GM12874 (cell line): ENCODE results near the gene ANGPTL5.

Experiments used
- TF ChIP-seq, protein P1 (sequence below): IDR thresholded peaks from 2 replicates; pipeline ENCODE4 v1.5.1; 2011; ENCODE audit warnings: low read depth, mild to moderate bottlenecking, control low read depth, low read length, moderate library complexity; ENCODE audit not compliant: insufficient read depth

The ANGPTL5 gene

DNA sequence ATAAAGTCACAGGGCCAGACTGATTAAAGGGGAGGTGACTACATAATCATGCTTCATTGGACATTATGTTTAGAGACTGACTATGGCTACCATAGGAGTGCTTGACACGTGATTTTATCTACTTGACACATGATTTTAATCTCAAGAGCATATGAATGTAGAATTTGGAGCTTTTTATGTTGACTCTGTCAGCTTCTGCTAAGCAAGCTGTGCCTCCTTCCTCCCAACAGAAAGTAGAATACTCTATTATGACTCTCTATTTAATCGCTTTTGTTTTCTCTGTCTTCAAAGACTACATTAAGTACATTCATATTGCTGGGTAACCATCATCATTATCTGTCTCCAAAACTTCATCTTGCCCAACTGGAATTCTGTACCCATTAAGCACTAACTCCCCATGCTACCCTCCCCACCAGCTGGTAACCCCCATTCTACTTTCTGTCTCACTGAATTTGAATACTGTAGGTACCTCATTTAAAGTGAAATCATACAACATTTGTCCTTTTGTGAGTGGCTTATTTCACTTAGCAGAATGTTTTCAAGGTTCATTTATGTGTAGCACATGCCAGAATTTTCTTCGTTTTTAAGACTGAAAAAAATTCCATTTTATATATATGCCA lies 24.7 kb upstream of the ANGPTL5 start:
- TF ChIP-seq, protein P1, sequence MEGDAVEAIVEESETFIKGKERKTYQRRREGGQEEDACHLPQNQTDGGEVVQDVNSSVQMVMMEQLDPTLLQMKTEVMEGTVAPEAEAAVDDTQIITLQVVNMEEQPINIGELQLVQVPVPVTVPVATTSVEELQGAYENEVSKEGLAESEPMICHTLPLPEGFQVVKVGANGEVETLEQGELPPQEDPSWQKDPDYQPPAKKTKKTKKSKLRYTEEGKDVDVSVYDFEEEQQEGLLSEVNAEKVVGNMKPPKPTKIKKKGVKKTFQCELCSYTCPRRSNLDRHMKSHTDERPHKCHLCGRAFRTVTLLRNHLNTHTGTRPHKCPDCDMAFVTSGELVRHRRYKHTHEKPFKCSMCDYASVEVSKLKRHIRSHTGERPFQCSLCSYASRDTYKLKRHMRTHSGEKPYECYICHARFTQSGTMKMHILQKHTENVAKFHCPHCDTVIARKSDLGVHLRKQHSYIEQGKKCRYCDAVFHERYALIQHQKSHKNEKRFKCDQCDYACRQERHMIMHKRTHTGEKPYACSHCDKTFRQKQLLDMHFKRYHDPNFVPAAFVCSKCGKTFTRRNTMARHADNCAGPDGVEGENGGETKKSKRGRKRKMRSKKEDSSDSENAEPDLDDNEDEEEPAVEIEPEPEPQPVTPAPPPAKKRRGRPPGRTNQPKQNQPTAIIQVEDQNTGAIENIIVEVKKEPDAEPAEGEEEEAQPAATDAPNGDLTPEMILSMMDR, result no peak

DNA sequence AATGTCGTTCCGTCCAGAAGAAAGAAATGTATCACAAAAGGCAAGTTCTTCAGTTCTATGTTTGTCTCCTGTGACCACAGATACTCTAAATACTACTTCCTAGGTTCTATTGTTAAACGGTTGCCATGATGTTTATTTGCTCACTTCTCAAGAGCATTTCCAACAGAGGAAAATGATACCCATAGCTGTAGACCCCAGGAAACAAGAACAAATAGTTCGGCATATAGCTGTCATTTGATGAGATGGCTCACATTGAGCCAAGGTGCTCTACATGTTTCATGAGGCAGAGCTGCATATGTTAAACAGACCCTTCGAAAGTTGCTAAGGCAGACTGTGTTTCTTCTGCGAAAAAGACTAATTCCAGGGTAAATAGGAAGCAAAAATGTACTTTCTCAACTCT lies 15.4 kb upstream of the ANGPTL5 start:
- TF ChIP-seq, protein P1, result no peak

DNA sequence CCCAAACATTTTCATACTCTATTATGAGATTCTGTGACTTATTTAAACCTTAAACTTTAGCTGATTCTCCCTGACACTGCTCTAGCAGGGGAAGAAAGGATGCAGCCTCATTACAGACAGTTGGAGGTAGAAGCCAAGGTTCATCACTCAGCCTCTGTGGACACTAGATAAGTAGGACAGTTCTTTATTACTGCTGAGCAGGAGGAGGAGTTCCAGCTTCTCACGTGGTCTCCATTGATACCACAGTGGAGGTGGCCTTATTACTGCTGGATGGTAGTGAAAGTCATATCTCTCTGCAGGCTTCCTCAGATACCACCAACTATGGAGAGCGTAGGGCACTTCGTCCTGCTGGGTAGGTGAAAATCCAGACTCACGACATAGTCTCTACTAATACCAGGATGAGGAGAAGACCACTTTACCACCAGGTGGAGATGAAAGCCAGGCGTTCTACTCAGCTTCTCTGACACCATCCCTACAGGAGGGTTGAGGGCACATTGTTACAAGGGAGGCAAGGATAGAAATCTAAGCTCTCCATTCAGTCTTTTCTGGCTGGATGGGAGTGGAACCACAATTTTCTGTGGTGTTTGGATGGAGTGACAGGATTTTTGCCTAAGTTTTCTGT lies 13.1 kb upstream of the ANGPTL5 start:
- TF ChIP-seq, protein P1, result no peak

DNA sequence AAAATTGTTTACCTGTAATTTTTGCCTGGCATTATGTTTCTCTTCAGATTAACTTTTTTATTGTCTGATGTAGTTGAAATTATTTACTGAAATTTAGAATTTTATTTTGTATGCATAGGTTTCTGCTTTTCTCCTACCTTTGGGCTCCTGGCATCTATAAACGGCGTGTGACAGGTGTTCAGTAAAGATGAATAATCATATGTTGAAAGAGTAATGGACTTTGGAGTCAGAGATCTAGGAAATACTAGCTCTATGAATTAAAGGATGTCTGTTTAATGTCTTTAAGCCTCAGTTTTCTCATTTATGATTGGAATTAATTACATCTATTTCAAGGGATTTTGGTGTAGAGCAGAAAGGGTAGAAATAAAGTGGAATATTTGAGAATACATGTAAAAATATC lies 7.2 kb upstream of the ANGPTL5 start:
- TF ChIP-seq, protein P1, result no peak

DNA sequence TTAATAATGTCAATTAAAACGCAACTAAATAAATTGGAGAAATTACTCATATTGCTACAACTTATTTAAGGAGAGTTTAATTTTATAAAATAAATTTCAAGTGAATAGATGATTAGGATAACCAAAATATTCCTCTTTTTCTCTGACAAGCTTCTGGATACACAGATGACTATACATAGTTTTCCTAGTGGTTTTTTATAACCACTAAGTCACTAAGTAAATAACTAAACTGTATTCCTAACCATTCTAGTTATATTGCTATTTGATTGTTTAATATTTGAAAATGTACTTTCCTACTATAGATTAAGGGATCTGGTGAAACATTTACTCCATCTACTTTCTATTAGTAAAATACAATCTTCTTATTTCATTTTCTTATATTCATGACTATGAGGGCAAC lies 4.7 kb upstream of the ANGPTL5 start:
- TF ChIP-seq, protein P1, result no peak

DNA sequence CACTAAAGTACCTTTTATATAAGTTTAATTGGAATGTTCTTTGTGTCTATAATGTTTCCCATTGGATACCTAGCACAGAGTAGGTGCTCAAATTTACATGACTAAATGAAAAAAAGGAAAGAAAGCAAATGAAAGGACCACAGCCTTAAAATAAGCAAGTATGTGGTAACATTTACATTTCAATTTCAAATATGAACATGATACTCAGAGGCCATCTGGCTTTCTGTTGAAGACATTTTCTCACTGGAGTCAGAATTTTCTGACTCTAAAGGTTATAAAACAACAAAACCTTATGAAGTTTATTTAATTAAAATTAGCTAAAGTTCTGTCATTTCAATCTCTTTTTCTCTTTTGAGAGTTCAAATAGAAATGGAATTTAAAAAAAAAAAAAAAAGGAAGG lies 904 bp upstream of the ANGPTL5 start:
- TF ChIP-seq, protein P1, result no peak

DNA sequence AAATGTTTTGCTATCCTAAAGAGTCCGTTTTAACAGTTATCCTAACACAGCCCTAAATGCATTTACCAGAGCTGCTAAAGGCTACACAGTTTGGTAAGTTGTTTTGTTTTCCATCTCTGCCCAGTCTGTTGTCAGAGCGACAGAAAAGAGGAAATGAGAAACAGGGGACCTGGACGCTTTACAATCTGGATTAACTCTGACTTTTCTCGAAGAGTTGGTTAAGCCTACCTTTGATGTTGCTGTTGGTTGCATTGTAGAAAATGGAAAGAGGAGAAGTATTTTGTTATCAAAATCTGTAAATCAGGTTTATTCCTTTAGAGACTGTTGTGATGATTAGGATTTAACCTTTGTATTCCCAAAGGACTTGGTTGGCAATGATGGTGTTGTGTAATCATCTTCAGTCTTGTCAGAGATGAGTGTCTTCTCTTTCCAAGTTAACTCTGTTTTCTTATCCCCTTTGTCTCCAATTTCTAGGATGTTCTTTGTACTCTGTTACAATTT lies 481 bp downstream of the ANGPTL5 start:
- TF ChIP-seq, protein P1, result no peak
